HG03060 (cell line): ENCODE measurements around the gene BFSP1.

Experiments
- ATAC-seq: cut with Tn5 transposase; IDR thresholded peaks from one replicate; pipeline ENCODE4 v1.9.1; 2021; ENCODE audit warnings: low read depth, moderate number of reproducible peaks; ENCODE audit not compliant: unreplicated experiment

The BFSP1 gene

GRCh38 chr20:17500826-17501225 is 30.4 kb downstream of the BFSP1 start:
- no peak for ATAC-seq

GRCh38 chr20:17500271-17500670 is 30.9 kb downstream of the BFSP1 start:
- ATAC-seq: no peak

DNA sequence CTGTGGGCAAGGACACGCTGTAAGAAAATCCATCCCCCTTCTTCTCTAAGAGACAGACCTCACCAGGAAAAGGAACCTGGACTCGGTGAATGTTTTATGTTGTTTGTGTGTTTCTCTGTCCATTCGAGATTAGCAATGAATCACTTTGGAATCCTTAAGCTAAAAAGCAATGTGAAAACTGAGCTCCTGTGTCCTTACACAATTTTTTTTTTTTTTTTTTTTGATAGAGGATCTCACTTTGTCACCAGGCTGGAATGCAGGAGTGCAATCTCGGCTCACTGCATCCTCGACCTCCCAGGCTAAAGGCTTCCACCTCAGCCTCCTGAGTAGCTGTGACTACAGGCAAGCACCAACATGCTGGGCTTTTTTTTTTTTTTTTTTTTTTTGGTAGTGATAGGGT is 32.1 kb downstream of the BFSP1 start:
- ATAC-seq: no peak

DNA sequence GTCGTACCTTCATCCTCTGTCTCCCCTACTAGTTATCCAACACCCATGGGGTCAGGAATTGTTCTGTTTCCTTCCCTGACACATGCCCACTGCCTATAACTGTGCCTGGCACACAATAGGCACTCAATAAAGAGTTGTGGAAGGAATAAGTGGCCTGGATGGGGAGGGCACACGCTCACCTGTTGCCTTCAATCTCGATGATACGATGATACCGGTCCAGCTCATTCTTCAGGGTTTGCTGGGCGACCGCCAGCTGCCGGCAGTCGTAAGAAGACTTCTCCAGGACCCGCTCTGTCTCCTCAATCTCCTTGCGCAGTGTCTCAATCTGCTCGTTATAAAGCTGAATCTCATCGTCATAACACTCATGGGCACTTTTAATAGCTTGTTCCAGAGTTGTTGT is 32.5 kb downstream of the BFSP1 start:
- ATAC-seq: no peak

- ATAC-seq: no peak
These were observed 33.2 kb downstream of the BFSP1 start for GRCh38 chr20:17497821-17498580.

DNA sequence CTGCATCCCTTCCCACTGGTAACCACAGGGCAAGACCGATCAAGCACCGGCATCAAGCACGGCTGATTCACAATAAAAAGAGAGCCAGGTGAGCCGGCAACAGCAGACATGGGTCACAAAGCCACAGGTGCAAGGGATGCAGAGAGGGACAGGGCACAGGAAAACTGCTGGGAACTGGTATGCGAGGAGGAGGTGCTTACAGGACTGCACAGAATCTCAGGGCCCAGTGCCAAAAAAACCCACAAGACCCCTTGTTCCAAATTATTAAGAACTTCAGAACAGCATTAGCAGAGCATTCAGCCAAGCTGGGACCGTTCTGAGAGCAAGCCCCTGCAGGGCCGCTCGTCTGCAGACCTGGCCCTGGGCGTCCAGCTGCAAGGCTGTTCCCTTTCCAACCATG is 35.4 kb downstream of the BFSP1 start:
- ATAC-seq: no peak

GRCh38 chr20:17494201-17494600 is 37.0 kb downstream of the BFSP1 start:
- no peak for ATAC-seq

- ATAC-seq: no peak
These were observed 38.0 kb downstream of the BFSP1 start for GRCh38 chr20:17493173-17493572.

DNA sequence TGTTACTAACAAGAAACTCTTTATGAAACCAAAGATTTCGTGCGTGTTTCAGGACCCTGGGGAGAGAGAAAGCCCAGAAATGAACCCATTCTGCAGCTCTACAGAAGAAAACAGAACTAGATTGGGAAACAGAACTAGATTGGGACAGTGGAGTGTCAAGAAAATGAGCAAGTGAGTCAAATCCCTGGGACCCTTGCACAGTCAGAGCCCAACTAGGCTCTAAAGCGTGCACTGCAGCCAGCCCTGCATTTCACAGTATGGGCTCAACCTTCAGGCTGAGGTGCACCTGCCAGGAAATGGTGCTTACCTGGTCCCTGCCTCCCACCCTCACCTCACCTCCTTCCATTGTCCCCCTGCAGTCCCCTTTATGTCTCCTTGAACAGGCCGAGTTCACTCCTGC is 39.7 kb downstream of the BFSP1 start:
- no peak for ATAC-seq

DNA sequence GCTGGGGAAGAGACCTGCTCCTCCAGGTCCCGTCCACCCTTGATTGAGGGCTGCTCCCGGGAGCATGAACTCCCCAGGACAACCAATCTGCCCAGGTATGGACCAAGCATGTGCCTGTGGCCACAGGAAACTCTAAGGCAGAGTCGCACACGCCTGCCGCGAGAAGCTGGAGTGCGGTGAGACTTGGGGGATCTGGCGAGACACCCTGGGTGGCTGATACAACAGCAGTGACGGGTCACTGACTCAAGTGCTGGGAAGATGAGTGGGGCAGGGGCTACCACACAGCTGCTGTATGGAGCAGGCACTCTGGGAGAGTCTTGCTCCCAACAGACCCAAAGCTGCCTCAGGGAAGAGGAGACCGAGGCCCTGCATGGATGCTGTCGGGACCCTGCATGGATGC is 40.1 kb downstream of the BFSP1 start:
- no peak for ATAC-seq

DNA sequence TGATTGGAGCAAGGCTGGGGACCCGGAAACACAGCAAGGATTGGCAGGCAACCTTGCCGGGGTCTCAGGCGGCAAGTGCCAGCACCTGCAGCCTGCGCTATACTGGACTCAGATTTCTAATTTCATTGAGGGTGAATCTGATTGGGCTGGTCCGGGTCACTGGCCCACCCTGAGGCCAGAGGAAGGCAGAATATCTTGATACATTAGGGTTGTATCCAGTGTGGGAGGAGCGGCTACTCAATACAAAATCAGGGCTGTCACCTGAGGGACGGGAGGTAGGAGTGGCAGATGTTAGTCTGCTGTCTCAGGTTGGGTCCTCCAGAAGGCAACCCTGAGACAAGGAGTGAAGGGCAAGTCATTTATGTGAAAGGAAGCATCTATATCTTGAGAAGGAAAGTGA is 40.7 kb downstream of the BFSP1 start:
- ATAC-seq: no peak

GRCh38 chr20:17488916-17489600 is 42.1 kb downstream of the BFSP1 start:
- ATAC-seq: no peak

- ATAC-seq: no peak
These were observed 46.2 kb downstream of the BFSP1 start for GRCh38 chr20:17485017-17485416.

GRCh38 chr20:17482536-17482935 is 48.6 kb downstream of the BFSP1 start:
- no peak for ATAC-seq

DNA sequence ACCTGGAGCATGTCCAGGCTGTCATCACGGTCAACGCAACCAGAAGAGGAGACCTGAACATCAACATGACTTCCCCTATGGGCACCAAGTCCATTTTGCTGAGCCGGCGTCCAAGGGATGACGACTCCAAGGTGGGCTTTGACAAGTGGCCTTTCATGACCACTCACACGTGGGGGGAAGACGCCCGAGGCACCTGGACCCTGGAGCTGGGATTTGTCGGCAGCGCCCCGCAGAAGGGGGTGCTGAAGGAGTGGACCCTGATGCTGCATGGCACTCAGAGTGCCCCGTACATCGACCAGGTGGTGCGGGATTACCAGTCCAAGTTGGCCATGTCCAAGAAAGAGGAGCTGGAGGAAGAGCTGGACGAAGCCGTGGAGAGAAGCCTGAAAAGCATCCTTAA is 49.5 kb downstream of the BFSP1 start:
- no peak for ATAC-seq

DNA sequence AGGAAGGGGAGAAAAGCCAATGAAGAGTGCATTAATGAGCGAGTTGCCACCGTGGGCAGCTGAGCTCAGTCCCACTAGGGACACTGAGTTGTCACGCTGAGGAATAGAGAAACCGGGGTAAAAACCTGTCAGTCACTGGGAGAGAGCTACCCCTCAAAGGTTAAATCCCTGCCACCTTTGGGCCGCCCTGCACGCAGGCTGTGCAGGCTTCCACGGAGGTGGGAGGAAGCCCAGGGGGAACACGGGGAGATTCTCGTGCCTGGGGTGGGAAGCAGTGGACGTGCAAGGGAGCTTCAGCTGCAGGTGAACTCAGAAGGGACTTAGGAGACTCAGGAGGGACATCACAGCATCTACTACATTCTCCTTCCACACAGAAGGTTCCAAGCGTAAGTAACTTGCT is 50.5 kb downstream of the BFSP1 start:
- ATAC-seq: no peak

DNA sequence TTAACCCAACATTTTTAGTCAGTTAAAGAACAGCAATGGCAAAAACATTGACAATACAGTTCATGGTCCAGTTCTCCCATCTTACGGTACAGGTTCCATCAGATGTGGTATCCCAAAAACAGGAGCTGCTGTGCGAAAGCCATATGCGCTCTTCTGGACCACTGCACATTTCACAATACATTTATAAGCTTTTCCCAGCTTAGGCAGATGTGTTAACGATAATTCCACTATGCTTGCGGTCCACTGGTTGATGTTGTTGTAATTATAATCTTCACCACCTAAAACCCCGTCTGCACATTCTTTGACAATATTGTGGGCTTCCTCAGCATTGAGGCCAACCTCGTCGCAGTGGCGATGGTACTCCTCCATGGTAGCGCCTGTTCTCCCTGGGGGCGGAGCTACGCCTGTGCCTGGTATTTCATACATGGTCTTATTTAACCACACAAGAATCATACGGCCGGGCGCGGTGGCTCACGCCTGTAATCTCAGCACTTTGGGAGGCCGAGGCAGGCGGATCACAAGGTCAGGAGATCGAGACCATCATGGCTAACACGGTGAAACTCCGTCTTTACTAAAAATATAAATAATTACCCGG is 52.0 kb downstream of the BFSP1 start:
- ATAC-seq: no peak

DNA sequence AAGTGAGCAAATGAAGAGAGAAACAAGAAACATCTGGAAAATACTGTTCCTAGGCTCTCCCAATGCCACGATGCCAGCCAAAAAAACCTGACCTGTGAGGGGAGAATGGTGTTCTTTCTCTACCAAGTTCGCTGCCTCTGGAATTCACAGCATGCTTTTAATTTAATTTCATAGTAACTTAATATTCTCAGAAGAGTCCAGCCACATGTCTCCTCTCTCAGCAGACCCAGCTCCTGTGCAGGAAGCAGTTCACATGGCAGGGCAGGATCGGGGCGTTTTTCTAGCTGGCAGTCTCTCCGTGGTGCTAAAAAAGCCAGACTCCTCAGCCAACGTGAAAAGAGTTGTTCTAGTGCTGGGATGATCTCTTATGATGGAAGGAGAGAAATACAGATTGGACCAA is 57.5 kb downstream of the BFSP1 start:
- ATAC-seq: no peak

DNA sequence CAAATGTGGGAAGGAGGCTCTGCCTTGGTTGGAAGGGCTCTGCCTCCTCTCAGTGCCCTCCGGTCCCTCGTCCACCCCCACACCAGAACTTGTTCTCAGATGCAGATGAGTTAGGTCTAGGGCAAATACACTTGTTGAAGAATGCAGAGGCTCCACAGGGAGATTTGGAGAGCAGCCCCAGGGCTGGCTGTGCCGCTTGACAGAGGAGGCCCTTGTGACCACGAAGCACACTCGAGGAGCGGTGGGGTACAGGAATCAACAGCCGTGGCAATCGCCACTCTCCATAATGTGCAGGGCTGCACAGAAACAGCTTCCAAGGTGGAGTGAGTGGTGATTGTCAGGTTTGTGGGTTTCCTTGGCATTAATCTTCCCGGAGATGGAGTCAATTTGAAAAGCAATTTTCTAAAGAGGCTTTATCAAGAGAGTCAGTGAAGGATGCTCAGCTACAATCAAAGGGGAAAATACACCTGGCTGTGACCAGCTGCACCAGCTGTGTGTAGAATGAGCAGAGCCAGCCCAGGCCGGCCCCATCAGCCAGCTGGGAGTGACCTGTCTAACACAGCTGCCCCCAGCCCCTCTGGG is 59.5 kb downstream of the BFSP1 start:
- no peak for ATAC-seq

DNA sequence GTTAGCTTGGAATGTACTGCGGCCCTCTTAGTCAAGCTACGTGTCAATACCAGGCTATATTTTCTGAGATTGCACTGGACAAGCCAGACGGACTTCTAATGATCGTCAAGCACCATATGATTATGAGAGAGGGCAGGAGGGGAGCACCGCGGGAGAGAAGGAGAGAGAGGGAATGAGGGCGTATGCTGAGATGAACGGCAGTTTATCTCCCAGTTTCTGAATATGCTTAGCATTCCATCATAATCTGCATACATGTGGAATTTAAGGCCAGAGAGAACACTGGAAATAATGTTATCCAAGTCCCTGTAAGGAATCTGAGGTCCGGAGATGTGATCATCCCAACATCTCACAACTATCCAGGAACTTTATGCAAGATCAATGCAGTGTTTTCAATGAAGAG is 60.2 kb downstream of the BFSP1 start:
- ATAC-seq: no peak

- no peak for ATAC-seq
These were observed 60.7 kb downstream of the BFSP1 start for GRCh38 chr20:17470521-17470920.
